Astrocyte (in vitro differentiated cells and primary cell): Measurements from ENCODE around the gene NUP98.

Experiments
- EZH2 ChIP-seq: IDR thresholded peaks from 2 replicates; pipeline ENCODE4 v1.6.1; 2012; ENCODE audit warnings: mild to moderate bottlenecking, low read length, inconsistent platforms; ENCODE audit not compliant: insufficient read depth
- TF ChIP-seq, protein P1 (sequence below): IDR thresholded peaks from 2 replicates; pipeline ENCODE4 v1.5.1; 2011; ENCODE audit warnings: low read depth, mild to moderate bottlenecking, inconsistent platforms, low read length, moderate library complexity; ENCODE audit not compliant: insufficient read depth

DNA sequence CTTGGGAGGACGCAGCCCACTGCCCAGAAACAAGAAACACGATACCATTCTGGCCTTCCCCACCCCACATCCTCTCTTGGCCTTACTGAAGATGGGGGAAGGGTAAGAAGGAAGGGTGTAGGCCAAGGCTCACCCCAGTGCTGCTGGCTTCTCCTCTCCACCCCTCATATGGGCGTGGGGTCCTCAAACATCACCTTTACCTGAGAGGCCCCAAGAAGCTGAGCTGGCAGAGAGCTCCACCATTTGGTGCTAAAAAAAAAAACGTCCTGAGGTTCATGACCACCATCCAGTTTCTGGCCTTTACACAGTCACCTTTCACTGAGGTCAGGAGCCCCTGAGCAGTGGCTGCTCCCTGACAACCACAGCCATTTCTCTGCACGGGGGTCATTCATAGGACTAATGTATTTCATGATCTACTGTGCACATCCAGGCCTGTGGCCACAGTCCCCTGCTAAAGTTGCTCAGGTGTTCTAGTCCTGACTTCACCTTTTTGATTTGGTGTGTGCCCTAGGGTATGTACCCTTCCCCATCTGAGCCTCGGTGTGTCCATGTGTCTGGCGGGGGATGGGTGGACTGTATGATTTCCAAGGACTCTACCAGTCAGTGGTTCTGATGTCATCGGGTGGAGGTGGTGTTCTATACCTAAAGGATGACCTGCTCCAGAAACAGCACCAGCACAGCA, 28.3 kb upstream of the NUP98 start:
- TF ChIP-seq, protein P1, sequence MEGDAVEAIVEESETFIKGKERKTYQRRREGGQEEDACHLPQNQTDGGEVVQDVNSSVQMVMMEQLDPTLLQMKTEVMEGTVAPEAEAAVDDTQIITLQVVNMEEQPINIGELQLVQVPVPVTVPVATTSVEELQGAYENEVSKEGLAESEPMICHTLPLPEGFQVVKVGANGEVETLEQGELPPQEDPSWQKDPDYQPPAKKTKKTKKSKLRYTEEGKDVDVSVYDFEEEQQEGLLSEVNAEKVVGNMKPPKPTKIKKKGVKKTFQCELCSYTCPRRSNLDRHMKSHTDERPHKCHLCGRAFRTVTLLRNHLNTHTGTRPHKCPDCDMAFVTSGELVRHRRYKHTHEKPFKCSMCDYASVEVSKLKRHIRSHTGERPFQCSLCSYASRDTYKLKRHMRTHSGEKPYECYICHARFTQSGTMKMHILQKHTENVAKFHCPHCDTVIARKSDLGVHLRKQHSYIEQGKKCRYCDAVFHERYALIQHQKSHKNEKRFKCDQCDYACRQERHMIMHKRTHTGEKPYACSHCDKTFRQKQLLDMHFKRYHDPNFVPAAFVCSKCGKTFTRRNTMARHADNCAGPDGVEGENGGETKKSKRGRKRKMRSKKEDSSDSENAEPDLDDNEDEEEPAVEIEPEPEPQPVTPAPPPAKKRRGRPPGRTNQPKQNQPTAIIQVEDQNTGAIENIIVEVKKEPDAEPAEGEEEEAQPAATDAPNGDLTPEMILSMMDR: no peak
- TF ChIP-seq EZH2: no peak
